Lower lobe of right lung (tissue), 2 donors: ENCODE measurements around the gene OR2F2. TPM values are rescaled to one million over a fixed set of nuclear protein-coding genes. Genes with fewer than 3 reads are reported as not detected.

ENCODE experiments used
- ATAC-seq, 2 donors: fragments of 200-7000 bp; cut with Tn5 transposase; one replicate each; pipeline ENCODE4 v1.9.1; 2020 to 2022; ENCODE audit warnings: mild to moderate bottlenecking in 2 of 2, moderate library complexity in 2 of 2
- DNase-seq: peaks from one replicate; pipeline ENCODE4 v3.0.0-alpha.2; 2020
- H3K27ac ChIP-seq: fragments of 200-600 bp; one replicate; pipeline ENCODE4 v1.8.0; 2022
- H3K27me3 ChIP-seq: fragments of 200-600 bp; one replicate; pipeline ENCODE4 v1.8.0; 2022; ENCODE audit warnings: low read depth
- H3K36me3 ChIP-seq: fragments of 200-600 bp; one replicate; pipeline ENCODE4 v1.8.0; 2022; ENCODE audit warnings: mild to moderate bottlenecking
- H3K4me1 ChIP-seq: fragments of 200-600 bp; one replicate; pipeline ENCODE4 v1.8.0; 2022
- H3K4me3 ChIP-seq: fragments of 200-600 bp; one replicate; pipeline ENCODE4 v1.8.0; 2022; ENCODE audit warnings: mild to moderate bottlenecking
- H3K9me3 ChIP-seq: fragments of 200-600 bp; one replicate; pipeline ENCODE4 v1.8.0; 2022
- intact Hi-C: fragments of 100-400 bp; cut with DNase I; formaldehyde crosslinking; loops from one replicate; pipeline ENCODE4 v1.11.0; 2022
- total RNA-seq: library from RNA; stranded (reverse); fragmentation: NEBNext Ultra II Directional; extraction: Animal tissue kit (Norgen Biotek cat#: 25700); gene quantifications from one replicate; pipeline ENCODE4 v1.2.1, GENCODE V29; 2021
- TF ChIP-seq, protein P1 (sequence below): fragments of 200-600 bp; IDR thresholded peaks from one replicate; pipeline ENCODE4 v1.8.0; 2022; ENCODE audit warnings: antibody characterized with exemption, mild to moderate bottlenecking
- donor health status: DM: no; HTN: yes; CAD: no; lungs with severe emphysema.

OR2F2 gene
- total RNA-seq, 1 donor from 2014 or later: not detected

- no peak overlapping the region for H3K4me3 ChIP-seq
- intact Hi-C loops: no loop called here
- no peak for DNase-seq
- H3K27ac ChIP-seq: no peak overlapping the region
- TF ChIP-seq, protein P1, sequence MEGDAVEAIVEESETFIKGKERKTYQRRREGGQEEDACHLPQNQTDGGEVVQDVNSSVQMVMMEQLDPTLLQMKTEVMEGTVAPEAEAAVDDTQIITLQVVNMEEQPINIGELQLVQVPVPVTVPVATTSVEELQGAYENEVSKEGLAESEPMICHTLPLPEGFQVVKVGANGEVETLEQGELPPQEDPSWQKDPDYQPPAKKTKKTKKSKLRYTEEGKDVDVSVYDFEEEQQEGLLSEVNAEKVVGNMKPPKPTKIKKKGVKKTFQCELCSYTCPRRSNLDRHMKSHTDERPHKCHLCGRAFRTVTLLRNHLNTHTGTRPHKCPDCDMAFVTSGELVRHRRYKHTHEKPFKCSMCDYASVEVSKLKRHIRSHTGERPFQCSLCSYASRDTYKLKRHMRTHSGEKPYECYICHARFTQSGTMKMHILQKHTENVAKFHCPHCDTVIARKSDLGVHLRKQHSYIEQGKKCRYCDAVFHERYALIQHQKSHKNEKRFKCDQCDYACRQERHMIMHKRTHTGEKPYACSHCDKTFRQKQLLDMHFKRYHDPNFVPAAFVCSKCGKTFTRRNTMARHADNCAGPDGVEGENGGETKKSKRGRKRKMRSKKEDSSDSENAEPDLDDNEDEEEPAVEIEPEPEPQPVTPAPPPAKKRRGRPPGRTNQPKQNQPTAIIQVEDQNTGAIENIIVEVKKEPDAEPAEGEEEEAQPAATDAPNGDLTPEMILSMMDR: no peak
- no peaks in the 10 kb centered on the region for H3K4me1 ChIP-seq
- H3K9me3 ChIP-seq: no peaks in the 10 kb centered on the region
- H3K27me3 ChIP-seq: no peaks in the 10 kb centered on the region
- H3K36me3 ChIP-seq: no peaks in the 10 kb centered on the region
- ATAC-seq: no peak
Measured at GRCh38 chr7:143967398-143967797, 32.4 kb downstream of the OR2F2 start.

- Histone ChIP-seq H3K27ac (no peak overlapping the region), H3K4me3 (no peak overlapping the region), H3K9me3 (no peaks in the 10 kb centered on the region), H3K27me3 (no peaks in the 10 kb centered on the region), H3K4me1 (no peaks in the 10 kb centered on the region), H3K36me3 (no peaks in the 10 kb centered on the region)
- DNase-seq (no peak), ATAC-seq (no peak)
- TF ChIP-seq, protein P1: no peak
- intact Hi-C loops: no loop called here
Measured at GRCh38 chr7:143973870-143974416, 38.9 kb downstream of the OR2F2 start.

GRCh38 chr7:143974459-143974858, 39.4 kb downstream of the OR2F2 start:
- ATAC-seq (no peak), DNase-seq (no peak)

GRCh38 chr7:143975617-143976016, 40.6 kb downstream of the OR2F2 start:
- H3K27ac ChIP-seq: no peak overlapping the region
- no peak for DNase-seq

More at GRCh38 chr7:143974459-143974858, 39.4 kb downstream of the OR2F2 start:
- H3K36me3 ChIP-seq: no peaks in the 10 kb centered on the region
- H3K27ac ChIP-seq: no peak overlapping the region
- intact Hi-C loops: no loop called here
- no peaks in the 10 kb centered on the region for H3K4me1 ChIP-seq
- TF ChIP-seq, protein P1: no peak
- H3K27me3 ChIP-seq: no peaks in the 10 kb centered on the region
- no peaks in the 10 kb centered on the region for H3K9me3 ChIP-seq
- no peak overlapping the region for H3K4me3 ChIP-seq

GRCh38 chr7:143978585-143978984, 43.6 kb downstream of the OR2F2 start:
- H3K4me1 ChIP-seq: no peaks in the 10 kb centered on the region

More at GRCh38 chr7:143975617-143976016, 40.6 kb downstream of the OR2F2 start:
- no peaks in the 10 kb centered on the region for H3K4me1 ChIP-seq
- no peaks in the 10 kb centered on the region for H3K36me3 ChIP-seq
- intact Hi-C loops: no loop called here
- H3K9me3 ChIP-seq: no peaks in the 10 kb centered on the region
- H3K27me3 ChIP-seq: no peaks in the 10 kb centered on the region
- no peak overlapping the region for H3K4me3 ChIP-seq
- ATAC-seq: no peak
- TF ChIP-seq, protein P1: no peak

More at GRCh38 chr7:143978585-143978984, 43.6 kb downstream of the OR2F2 start:
- Histone ChIP-seq H3K36me3 (no peaks in the 10 kb centered on the region), H3K27me3 (no peaks in the 10 kb centered on the region), H3K27ac (no peak overlapping the region), H3K4me3 (no peak overlapping the region), H3K9me3 (no peaks in the 10 kb centered on the region)
- TF ChIP-seq, protein P1: no peak
- ATAC-seq (no peak), DNase-seq (no peak)
- intact Hi-C loops: no loop called here
